NCI-H128 (cell line): ENCODE measurements around the gene TRAPPC5.

ENCODE experiments used
- DNase-seq: peaks from one replicate; lab custom pipeline; 2025; ENCODE audit not compliant: unreplicated experiment; lab: John Stamatoyannopoulos, UW

Gene TRAPPC5

DNA sequence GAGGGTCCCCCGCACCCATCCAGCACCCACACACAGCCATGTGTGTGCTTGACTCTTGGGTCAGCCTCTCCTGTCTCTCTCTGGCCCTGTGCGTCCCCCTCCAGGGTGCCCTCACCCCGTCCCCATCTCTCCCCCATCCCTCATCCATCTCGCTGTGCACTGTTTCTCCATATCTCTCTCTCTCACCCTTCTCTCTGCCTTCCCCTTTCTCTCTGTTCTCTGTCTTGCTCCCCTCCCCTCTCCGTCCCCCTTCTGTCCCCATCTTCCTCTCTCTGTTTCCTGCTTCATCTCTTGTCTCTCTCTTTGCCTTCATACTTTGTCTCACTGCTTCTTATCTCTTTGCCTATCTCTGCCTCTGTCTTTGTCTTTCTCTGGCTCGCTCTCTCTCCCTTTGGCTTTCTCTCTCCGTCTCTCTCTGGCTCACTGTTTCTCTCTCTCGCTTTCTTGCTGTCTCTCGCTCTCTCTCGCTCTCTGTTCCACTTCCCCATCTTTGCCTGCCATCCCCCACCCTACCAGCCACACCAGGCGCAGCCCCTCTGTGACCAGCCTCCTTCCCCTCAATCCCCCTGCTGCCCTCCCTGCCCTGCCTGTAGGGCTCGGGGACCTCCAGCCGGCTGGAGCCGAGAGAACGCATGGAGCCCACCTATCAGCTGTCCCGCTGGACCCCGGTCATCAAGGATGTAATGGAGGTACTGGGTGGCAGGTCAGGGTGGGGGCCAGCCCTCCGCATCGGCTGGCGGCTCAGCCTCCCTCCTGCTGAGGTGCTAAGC lies 34.8 kb upstream of the TRAPPC5 start:
- no peak for DNase-seq

DNA sequence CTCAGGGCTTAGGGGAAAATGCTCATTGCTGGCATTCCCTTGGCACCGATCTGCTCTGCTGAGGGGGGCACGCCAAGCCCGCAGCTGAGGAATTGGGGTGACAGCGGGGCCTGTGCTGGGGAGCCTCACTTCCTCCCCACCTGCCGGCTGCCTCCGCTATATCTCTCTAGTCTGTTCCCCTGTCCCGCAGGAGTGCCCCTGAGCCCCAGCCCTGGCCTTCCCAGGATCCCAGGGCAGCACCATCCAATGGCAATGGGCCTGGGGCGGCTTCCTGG lies 34.3 kb upstream of the TRAPPC5 start:
- no peak for DNase-seq

GRCh38 chr19:7647156-7647555 lies 33.5 kb upstream of the TRAPPC5 start:
- no peak for DNase-seq

DNA sequence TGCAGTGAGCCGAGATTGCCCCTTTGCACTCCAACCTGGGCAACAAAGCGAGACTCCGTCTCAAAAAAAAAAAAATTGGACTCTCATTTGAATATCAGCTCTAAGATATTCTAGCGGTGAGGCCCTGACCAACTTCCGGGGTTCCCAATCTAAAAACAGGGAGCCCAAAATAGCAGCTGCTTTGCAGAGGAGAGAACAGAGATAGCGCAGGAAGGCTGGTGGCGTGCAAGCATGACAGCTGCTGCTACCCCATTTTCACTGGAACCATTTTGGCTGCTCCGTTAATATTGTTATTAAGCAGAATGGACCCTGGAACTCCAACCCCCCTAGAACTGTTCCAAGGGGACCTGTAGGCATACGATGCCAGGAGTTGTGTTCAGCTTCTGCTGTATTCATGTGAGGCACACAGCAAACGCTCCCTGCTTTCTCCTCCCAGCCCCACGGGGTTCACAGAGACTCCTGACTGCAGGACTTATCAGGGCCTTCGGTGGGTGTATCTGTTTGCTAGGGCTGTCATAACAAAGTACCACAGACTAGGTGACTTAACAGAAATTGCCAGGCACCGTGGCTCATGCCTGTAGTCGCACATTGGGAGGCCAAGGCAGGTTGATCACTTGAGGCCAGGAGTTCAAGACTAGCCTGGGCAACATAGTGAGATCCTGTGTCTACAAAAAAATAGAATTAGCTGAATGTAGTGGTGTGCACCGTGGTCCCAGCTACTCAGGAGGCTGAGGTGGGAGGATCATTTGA lies 32.2 kb upstream of the TRAPPC5 start:
- no peak for DNase-seq

DNA sequence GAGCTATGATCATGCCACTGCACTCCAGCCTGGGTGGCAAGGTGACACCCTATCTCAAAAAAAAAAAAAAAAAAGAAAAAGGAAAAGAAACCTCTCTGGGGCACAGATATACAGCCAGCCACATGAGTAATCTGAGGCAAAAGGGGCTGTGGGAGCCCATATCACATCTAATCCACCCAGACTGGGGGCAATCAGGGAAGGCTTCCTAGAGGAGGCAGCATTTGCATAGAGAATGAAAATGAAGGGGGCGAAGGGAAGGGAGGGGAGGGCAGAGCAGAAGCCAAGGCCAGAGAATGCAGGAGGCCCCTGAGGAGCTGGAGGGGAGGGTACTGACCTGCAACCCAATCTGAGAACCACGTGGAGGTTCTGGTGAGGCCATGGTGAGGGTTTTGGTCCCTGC lies 30.5 kb upstream of the TRAPPC5 start:
- no peak for DNase-seq

DNA sequence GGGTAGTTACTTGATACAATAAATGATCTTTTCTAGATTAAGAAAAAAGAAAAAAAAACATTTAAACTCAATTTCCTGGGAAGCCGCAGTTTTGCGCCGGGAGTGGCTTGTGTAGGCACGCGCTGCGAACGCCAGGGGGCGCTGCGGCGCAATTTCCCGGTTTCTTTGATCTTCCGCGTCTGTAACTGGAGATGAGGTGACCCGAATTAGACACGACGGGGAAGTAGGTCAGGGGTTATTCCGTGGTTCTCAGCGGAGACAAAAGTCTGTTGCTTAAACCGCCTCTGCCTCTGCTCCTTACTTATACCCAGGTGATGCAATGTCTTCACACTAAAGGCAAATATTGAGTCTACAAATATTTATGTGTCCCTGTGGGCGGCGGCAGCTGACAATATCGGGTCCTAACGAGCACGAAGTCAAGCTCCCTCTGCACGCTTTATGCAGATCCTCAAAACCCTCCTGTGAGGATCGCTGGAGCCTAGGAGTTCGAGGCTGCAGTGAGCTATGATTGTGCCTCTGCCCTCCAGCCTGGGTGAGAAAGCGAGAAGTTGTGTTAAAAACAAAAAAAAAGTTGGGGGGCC lies 28.5 kb upstream of the TRAPPC5 start:
- peak; percentile 60 for DNase-seq

GRCh38 chr19:7654401-7654800 lies 26.2 kb upstream of the TRAPPC5 start:
- no peak for DNase-seq

GRCh38 chr19:7655581-7655980 lies 25.1 kb upstream of the TRAPPC5 start:
- no peak for DNase-seq

GRCh38 chr19:7657131-7657751 lies 23.4 kb upstream of the TRAPPC5 start:
- no peak for DNase-seq

- no peak for DNase-seq
These were observed 22.4 kb upstream of the TRAPPC5 start for GRCh38 chr19:7658219-7658686.

- DNase-seq = no peak
These were observed 18.7 kb upstream of the TRAPPC5 start for GRCh38 chr19:7661744-7662538.

DNA sequence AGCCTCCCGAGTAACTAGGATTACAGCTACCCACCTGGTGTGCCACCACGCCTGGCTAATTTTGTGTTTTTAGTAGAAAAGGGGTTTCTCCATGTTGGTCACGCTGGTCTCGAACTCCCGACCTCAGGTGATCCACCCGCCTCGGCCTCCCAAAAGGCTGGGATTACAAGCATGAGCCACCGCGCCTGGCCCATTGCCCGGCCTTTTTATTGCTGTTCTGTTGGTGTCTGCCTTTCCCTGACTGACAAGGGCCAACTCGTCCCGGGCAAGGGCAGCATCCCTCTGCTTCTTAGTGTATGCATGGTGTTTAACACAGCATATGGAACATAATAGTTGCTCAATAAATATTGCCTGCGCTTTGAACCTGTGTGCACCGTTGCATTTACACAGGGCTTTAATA lies 18.0 kb upstream of the TRAPPC5 start:
- DNase-seq = no peak

DNA sequence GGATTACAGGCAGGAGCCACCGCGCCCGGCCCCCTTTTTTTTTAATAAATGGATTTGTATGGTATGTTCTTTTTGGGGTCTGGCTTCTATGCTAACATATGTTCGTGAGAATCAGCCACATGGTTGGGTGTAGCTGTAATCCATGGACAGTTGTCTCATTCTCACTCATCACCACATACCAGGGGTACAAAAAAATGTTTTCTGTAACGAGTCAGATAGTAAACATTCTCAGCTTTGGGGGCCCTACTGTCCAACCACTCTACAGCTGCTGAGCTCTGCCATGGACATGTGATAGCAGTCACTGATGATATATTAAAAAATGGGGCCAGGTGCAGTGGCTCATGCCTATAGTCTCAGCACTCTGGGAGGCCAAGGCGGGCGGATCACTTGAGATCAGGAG lies 16.9 kb upstream of the TRAPPC5 start:
- no peak for DNase-seq

DNA sequence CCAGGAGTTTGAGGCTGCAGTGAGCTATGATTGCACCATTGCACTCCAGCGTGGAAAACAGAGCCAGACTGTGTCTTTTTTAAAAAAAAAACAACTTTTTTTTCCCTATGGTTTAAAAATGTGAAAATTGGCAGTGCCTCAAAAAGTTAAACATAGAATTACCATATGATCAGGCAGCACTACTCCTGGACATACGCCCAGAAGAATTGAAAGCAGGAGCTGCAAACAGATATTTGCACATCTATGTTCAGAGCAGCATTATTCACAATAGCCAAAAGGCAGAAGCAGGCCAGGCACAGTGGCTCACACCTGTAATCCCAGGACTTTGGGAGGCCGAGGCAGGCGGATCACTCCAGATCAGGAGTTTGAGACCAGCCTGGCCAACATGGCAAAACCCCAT lies 15.6 kb upstream of the TRAPPC5 start:
- no peak for DNase-seq

- no peak for DNase-seq
These were observed 11.8 kb upstream of the TRAPPC5 start, which contains the start of gene RETN for GRCh38 chr19:7668842-7669241. RETN (plus strand) TSS chr19:7669049; CDS start chr19:7669327, 278 bp downstream.

DNA sequence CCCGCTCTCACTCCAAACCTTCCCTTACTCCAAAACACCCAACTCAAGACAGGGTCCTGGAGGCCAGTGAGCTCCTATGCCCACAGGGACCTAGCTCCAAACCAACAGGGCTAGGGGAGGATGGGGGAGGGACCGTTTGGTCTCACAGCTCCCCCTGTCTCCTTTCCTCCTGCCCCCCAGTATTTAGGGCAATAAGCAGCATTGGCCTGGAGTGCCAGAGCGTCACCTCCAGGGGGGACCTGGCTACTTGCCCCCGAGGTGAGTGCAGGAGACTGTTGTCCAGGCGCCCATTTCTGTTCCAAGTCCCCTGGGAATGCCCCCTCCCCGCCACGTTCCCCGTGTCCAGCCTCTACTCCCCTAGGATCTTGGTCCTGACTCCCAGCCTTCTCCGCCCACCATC lies 11.0 kb upstream of the TRAPPC5 start:
- DNase-seq = no peak

GRCh38 chr19:7670150-7670783 lies 10.4 kb upstream of the TRAPPC5 start:
- no peak for DNase-seq

- no peak for DNase-seq
These were observed 9.8 kb upstream of the TRAPPC5 start for GRCh38 chr19:7670790-7671189.

GRCh38 chr19:7672522-7672921 lies 8.1 kb upstream of the TRAPPC5 start:
- DNase-seq = no peak
